ENCODE measurements around the gene TRERF1.
A peak's percentile ranks its signal among the peaks of the same experiment; 100 is the strongest.

Gene TRERF1

GRCh38 chr6:42363926-42364849 lies 87.5 kb downstream of the TRERF1 start:
- in situ Hi-C loops (cut with HindIII; ENCODE audit: low pct_ligation_motif_present, low sequenced_read_pairs), result no loop called here
- H3K27ac ChIP-seq, result no peak overlapping the region

DNA sequence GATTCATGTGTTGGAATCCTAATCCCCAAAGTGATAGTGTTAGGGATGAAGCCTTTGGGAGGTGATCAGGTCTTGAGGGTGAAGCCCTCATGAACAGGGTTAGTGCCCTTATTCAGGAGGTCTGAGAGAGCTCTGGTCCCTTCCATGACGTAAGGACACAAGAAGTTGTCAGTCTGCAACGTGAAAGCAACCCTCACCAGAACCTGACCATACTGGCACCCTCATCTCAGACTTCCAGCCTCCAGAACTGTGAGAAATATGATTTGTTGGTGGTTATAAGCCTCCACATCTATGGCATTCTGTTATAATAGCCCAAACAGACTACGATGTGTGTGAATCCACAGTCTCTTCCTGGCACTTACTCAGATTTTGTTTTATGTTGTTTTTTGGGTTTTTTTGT lies 90.7 kb downstream of the TRERF1 start:
- Histone ChIP-seq H3K36me3 (replicated peaks) (no peaks in the 10 kb centered on the region), H3K27ac (no peak overlapping the region), H3K4me3 (ENCODE audit: low read depth, low read length) (no peak overlapping the region), H3K27me3 (replicated peaks) (no peaks in the 10 kb centered on the region)
- in situ Hi-C loops (cut with HindIII; ENCODE audit: low pct_ligation_motif_present, low sequenced_read_pairs), result no loop called here
- TF ChIP-seq, protein P1, sequence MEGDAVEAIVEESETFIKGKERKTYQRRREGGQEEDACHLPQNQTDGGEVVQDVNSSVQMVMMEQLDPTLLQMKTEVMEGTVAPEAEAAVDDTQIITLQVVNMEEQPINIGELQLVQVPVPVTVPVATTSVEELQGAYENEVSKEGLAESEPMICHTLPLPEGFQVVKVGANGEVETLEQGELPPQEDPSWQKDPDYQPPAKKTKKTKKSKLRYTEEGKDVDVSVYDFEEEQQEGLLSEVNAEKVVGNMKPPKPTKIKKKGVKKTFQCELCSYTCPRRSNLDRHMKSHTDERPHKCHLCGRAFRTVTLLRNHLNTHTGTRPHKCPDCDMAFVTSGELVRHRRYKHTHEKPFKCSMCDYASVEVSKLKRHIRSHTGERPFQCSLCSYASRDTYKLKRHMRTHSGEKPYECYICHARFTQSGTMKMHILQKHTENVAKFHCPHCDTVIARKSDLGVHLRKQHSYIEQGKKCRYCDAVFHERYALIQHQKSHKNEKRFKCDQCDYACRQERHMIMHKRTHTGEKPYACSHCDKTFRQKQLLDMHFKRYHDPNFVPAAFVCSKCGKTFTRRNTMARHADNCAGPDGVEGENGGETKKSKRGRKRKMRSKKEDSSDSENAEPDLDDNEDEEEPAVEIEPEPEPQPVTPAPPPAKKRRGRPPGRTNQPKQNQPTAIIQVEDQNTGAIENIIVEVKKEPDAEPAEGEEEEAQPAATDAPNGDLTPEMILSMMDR (IDR thresholded peaks at IDR 0.05; ENCODE audit: low read depth, low read length, missing control alignments), result no peak
- no peak for DNase-seq

More at GRCh38 chr6:42363926-42364849, 87.5 kb downstream of the TRERF1 start:
- no peak for DNase-seq
- Histone ChIP-seq H3K27me3 (replicated peaks) (no peaks in the 10 kb centered on the region), H3K4me3 (ENCODE audit: low read depth, low read length) (no peak overlapping the region), H3K36me3 (replicated peaks) (no peaks in the 10 kb centered on the region)
- TF ChIP-seq, protein P1 (IDR thresholded peaks at IDR 0.05; ENCODE audit: low read depth, low read length, missing control alignments), result no peak

GRCh38 chr6:42359021-42359420 lies 92.7 kb downstream of the TRERF1 start:
- Histone ChIP-seq H3K27me3 (replicated peaks) (no peaks in the 10 kb centered on the region), H3K36me3 (replicated peaks) (no peaks in the 10 kb centered on the region), H3K4me3 (ENCODE audit: low read depth, low read length) (no peak overlapping the region), H3K27ac (no peak overlapping the region)
- TF ChIP-seq, protein P1 (IDR thresholded peaks at IDR 0.05; ENCODE audit: low read depth, low read length, missing control alignments), result no peak
- in situ Hi-C loops (cut with HindIII; ENCODE audit: low pct_ligation_motif_present, low sequenced_read_pairs), result no loop called here
- no peak for DNase-seq

GRCh38 chr6:42355416-42355815 lies 96.3 kb downstream of the TRERF1 start:
- no peak for DNase-seq
- peak overlapping the region; percentile 44 for H3K27ac ChIP-seq

GRCh38 chr6:42354702-42355101 lies 97.0 kb downstream of the TRERF1 start:
- TF ChIP-seq, protein P1 (IDR thresholded peaks at IDR 0.05; ENCODE audit: low read depth, low read length, missing control alignments), result no peak
- Histone ChIP-seq H3K27me3 (replicated peaks) (no peaks in the 10 kb centered on the region), H3K4me3 (ENCODE audit: low read depth, low read length) (no peak overlapping the region), H3K36me3 (replicated peaks) (no peaks in the 10 kb centered on the region), H3K27ac (peak overlapping the region; percentile 44)
- no peak for DNase-seq
- in situ Hi-C loops (cut with HindIII; ENCODE audit: low pct_ligation_motif_present, low sequenced_read_pairs), result no loop called here

More at GRCh38 chr6:42355416-42355815, 96.3 kb downstream of the TRERF1 start:
- TF ChIP-seq, protein P1 (IDR thresholded peaks at IDR 0.05; ENCODE audit: low read depth, low read length, missing control alignments), result no peak
- in situ Hi-C loops (cut with HindIII; ENCODE audit: low pct_ligation_motif_present, low sequenced_read_pairs), result no loop called here
- no peak overlapping the region for H3K4me3 ChIP-seq (ENCODE audit: low read depth, low read length)
- no peaks in the 10 kb centered on the region for H3K27me3 ChIP-seq (replicated peaks)
- H3K36me3 ChIP-seq (replicated peaks), result no peaks in the 10 kb centered on the region
